Duodenal mucosa (tissue), 2 donors: Measurements from ENCODE around the gene NLRP7.
"Not testable (repeated sequence)": the region's sequence is repeated elsewhere in the genome, so short reads cannot be mapped to it uniquely, and the experiment has no call there.

ENCODE experiments used
- H3K27ac ChIP-seq: one replicate; pipeline ENCODE4 v1.7.0; 2013; ENCODE audit warnings: low read depth, low read length
- H3K27me3 ChIP-seq, 2 donors: one replicate each; pipeline ENCODE4 v1.7.0; 2013; ENCODE audit warnings: low read length in 2 of 2, control low read depth in 1 of 2; ENCODE audit not compliant: insufficient read depth in 2 of 2, control insufficient read depth in 1 of 2
- H3K36me3 ChIP-seq, 2 donors: one replicate each; pipeline ENCODE4 v1.7.0; 2013; ENCODE audit warnings: low read length in 2 of 2, control low read depth in 1 of 2; ENCODE audit not compliant: insufficient read depth in 2 of 2, control insufficient read depth in 1 of 2
- H3K4me1 ChIP-seq, 2 donors: one replicate each; pipeline ENCODE4 v1.7.0; 2013; ENCODE audit warnings: low read length in 2 of 2, control low read depth in 1 of 2; ENCODE audit not compliant: insufficient read depth in 2 of 2, control insufficient read depth in 1 of 2
- H3K4me3 ChIP-seq, 2 donors: one replicate each; pipeline ENCODE4 v1.7.0; 2013; ENCODE audit warnings: low read length in 2 of 2, low read depth in 1 of 2
- H3K9ac ChIP-seq, 2 donors: one replicate each; pipeline ENCODE4 v1.7.0; 2013; ENCODE audit warnings: low read length in 2 of 2, low read depth in 1 of 2
- H3K9me3 ChIP-seq, 2 donors: one replicate each; pipeline ENCODE4 v1.7.0; 2013; ENCODE audit warnings: low read length in 2 of 2, control low read depth in 1 of 2; ENCODE audit not compliant: control insufficient read depth in 1 of 2

Gene NLRP7

DNA sequence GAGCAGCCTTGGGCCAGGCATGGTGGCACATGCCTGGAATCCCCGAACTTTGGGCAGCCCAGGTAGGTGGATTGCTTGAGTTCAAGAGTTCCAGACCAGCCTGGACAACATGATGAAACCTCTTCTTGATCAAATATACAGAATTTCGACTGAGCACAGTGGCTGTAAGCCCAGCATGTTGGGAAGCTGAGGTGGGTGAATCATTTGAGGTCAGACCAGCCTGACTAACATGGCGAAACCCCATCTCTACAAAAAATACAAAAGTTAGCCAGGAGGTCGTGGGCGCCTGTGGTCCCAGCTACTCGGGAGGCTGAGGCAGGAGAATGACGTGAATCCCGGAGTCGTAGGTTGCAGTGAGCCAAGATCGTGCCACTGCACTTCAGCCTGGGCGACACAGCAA, 8.0 kb upstream of the NLRP7 start:
- Histone ChIP-seq H3K9ac (no peak overlapping the region), H3K4me1 (no peaks in the 10 kb centered on the region), H3K27ac (no peak overlapping the region), H3K27me3 (no peaks in the 10 kb centered on the region), H3K9me3 (no peaks in the 10 kb centered on the region), H3K4me3 (no peak overlapping the region), H3K36me3 (no peaks in the 10 kb centered on the region)

DNA sequence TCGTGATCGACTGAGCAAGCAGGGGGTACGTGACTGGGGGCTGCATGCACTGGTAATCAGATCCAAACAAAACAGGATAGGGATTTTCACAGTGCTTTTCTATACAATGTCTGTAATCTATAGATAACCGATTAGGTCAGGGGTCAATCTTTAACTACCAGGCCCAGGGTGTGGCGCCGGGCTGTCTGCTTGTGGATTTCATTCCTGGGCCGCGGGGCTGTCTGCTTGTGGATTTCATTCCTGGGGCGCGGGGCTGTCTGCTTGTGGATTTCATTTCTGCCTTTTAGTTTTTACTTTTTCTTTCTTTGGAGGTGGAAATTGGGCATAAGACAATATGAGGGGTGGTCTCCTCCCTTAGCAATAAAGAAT, 6.0 kb upstream of the NLRP7 start:
- H3K36me3 ChIP-seq: not testable (repeated sequence)

GRCh38 chr19:54952591-54953344, 5.4 kb upstream of the NLRP7 start:
- Histone ChIP-seq H3K27ac (no peak overlapping the region), H3K9me3 (no peaks in the 10 kb centered on the region), H3K36me3 (no peaks in the 10 kb centered on the region), H3K4me3 (no peak overlapping the region), H3K27me3 (no peaks in the 10 kb centered on the region), H3K9ac (no peak overlapping the region), H3K4me1 (no peaks in the 10 kb centered on the region)

More for the DNA sequence above, 6.0 kb upstream of the NLRP7 start:
- H3K4me3 ChIP-seq, H3K27ac ChIP-seq, H3K27me3 ChIP-seq, H3K9me3 ChIP-seq, H3K9ac ChIP-seq, H3K4me1 ChIP-seq: not testable (repeated sequence)

DNA sequence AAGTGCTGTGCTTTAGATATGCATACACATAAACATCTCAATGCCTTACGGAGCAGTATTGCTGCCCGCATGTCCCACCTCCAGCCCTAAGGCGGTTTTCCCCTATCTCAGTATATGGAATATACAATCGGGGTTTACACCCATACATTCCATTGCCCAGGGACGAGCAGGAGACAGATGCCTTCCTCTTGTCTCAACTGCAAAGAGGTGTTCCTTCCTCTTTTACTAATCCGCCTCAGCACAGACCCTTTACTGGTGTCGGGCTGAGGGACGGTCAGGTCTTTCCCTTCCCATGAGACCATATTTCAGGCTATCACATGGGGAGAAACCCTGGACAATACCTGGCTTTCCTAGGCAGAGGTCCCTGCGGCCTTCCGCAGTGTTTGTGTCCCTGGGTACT, 3.2 kb upstream of the NLRP7 start:
- H3K9ac ChIP-seq, H3K36me3 ChIP-seq, H3K27me3 ChIP-seq, H3K4me1 ChIP-seq, H3K4me3 ChIP-seq, H3K9me3 ChIP-seq, H3K27ac ChIP-seq: not testable (repeated sequence)

DNA sequence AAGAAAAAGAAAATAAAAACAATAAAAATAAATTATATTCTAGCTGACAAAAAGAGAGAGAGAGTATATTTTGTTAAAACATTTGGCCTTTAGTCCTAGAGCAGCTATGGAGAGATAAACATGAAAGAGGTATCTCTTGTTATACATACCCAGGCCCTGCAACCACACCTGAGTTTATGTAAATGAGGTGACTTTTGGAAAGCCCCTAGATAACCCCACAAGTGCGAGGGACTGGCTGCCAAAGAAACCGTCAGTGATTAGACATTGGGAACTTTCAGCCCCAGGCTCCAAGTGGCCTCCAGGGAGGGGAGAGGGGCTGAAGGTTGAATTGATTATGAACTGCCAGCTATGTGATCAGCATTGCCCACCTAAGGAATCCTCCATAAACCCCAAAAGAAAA, 2.1 kb upstream of the NLRP7 start:
- no peak overlapping the region for H3K4me3 ChIP-seq
- no peak overlapping the region for H3K27ac ChIP-seq
- no peaks in the 10 kb centered on the region for H3K27me3 ChIP-seq
- no peaks in the 10 kb centered on the region for H3K4me1 ChIP-seq
- H3K9ac ChIP-seq: no peak overlapping the region
- H3K36me3 ChIP-seq: no peaks in the 10 kb centered on the region
- no peaks in the 10 kb centered on the region for H3K9me3 ChIP-seq

DNA sequence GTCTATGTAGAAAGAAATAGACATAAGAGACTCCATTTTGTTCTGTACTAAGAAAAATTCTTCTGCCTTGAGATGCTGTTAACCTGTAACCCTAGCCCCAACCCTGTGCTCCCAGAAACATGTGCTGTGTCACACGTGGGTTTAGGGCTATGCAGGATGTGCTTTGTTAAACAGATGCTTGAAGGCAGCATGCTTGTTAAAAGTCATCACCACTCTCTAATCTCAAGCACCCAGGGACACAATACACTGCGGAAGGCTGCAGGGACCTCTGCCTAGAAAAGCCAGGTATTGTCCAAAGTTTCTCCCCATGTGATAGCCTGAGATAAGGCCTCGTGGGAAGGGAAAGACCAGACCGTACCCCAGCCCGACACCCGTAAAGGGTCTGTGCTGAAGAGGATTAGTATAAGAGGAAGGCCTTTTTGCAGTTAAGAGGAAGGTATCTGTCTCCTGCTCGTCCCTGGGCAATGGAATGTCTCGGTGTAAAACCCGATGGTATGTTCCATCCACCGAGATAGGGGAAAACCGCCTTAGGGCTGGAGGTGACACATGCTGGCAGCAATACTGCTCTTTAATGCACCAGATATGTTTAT, 3.5 kb downstream of the NLRP7 start:
- H3K27me3 ChIP-seq, H3K4me3 ChIP-seq, H3K9ac ChIP-seq, H3K36me3 ChIP-seq, H3K4me1 ChIP-seq, H3K27ac ChIP-seq, H3K9me3 ChIP-seq: not testable (repeated sequence)

- H3K27me3 ChIP-seq, H3K27ac ChIP-seq, H3K4me3 ChIP-seq, H3K36me3 ChIP-seq, H3K9ac ChIP-seq, H3K4me1 ChIP-seq, H3K9me3 ChIP-seq: not testable (repeated sequence)
These were observed 7.8 kb downstream of the NLRP7 start for GRCh38 chr19:54939538-54939937.

DNA sequence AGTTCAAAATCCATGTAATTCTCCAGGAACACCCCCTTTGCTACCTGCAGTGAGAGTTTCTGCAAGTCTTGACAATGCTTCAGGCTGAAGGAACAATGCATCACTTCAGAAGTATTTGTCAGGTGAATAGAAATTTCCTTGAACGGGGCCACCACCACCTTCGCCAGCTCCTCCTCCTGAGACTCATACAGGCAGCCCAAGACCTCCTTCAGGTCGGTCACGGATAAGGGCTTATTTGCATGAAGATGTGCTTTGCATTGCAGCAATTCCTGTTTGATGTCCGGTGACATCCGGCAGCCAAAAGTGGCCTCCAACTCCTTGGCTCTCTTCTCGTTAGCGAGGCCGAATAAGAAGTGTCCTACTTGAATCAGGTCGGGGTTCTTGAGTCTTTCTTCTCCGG, 8.4 kb downstream of the NLRP7 start:
- H3K36me3 ChIP-seq: no peaks in the 10 kb centered on the region

DNA sequence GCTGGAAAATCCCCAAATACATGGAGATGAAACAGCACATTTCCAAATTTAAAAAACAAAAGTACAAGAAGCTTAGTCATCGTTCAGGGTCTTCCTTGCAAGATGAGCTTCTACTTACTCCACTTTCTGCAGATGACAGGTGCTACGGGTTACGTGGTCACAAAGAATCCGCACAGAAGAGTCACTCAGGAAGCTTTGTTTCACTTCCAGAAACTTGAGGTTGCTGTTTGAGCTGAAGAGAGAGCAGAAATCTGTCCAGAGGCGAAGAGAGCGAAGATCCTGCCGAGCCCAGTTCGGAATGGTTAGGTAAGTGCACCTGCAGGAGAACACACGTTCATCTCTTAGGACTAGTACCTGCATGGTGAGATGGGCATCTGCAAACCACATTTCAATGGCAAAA, 9.4 kb downstream of the NLRP7 start:
- Histone ChIP-seq H3K9ac (no peak overlapping the region), H3K27ac (no peak overlapping the region), H3K9me3 (no peaks in the 10 kb centered on the region), H3K36me3 (no peaks in the 10 kb centered on the region), H3K4me3 (no peak overlapping the region), H3K4me1 (no peaks in the 10 kb centered on the region), H3K27me3 (no peaks in the 10 kb centered on the region)

More for the DNA sequence above, 8.4 kb downstream of the NLRP7 start:
- Histone ChIP-seq H3K27me3 (no peaks in the 10 kb centered on the region), H3K9me3 (no peaks in the 10 kb centered on the region), H3K4me3 (no peak overlapping the region), H3K9ac (no peak overlapping the region), H3K4me1 (no peaks in the 10 kb centered on the region), H3K27ac (no peak overlapping the region)

- H3K27ac ChIP-seq: no peak overlapping the region
- peaks cover 6 to 14% of the 10 kb centered on the region in 2 donors for H3K9me3 ChIP-seq
- no peak overlapping the region for H3K4me3 ChIP-seq
- no peaks in the 10 kb centered on the region for H3K27me3 ChIP-seq
- H3K4me1 ChIP-seq: no peaks in the 10 kb centered on the region
- peaks cover 0 to 4% of the 10 kb centered on the region in 2 donors for H3K36me3 ChIP-seq
- H3K9ac ChIP-seq: no peak overlapping the region
These were observed 19.0 kb downstream of the NLRP7 start for GRCh38 chr19:54928299-54928698.
